ENCODE results near the gene TYR. TPM values are rescaled to one million over a fixed set of nuclear protein-coding genes. Genes with fewer than 3 reads are reported as not detected.

The TYR gene
- total RNA-seq, 1 experiment from 2014 or later, result not detected

DNA sequence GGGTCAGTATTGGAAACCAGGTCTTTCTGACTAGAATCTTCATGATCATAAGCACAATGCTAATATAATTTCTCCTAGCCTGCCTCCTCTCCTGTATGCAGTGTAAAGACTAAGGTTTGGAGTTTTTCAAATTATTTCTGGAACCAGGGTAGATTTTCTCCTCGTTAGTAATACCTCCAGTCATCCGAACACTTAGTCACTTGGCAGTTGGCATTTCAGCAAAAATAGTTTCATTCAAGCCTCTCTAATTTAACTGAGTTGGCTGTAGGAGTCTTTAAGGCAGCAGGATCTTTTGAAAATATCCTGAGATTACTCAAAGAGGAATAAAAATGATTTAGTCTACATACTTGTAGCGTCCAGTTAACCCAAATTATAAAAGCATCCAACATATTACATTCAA is 6.3 kb downstream of the TYR start:
- Histone ChIP-seq H4K5ac (ENCODE audit: insufficient read length, low read depth, low read length) (no peak overlapping the region), H3K14ac (ENCODE audit: insufficient read depth, low read length) (no peak overlapping the region), H4K20me1 (ENCODE audit: control insufficient read depth, insufficient read depth, insufficient read length) (no peaks in the 10 kb centered on the region), H3K4ac (ENCODE audit: low read depth, low read length) (no peak overlapping the region), H3K27ac (ENCODE audit: insufficient read length, low read depth, low read length) (no peak overlapping the region), H3K79me1 (ENCODE audit: insufficient read depth, low read depth, low read length, poor library complexity, severe bottlenecking) (no peaks in the 10 kb centered on the region), H3K56ac (ENCODE audit: insufficient read length, low read depth, low read length) (no peak overlapping the region), H4K91ac (ENCODE audit: insufficient read length, low read depth, low read length) (no peak overlapping the region), H3T11ph (ENCODE audit: low read length) (no peak overlapping the region), H3K79me2 (ENCODE audit: insufficient read depth, low read length) (no peaks in the 10 kb centered on the region), H3K23ac (ENCODE audit: insufficient read length, low read depth, low read length) (no peak overlapping the region), H3K9me3 (ENCODE audit: control insufficient read depth, low read depth, low read length) (no peaks in the 10 kb centered on the region), H4K8ac (replicated peaks; ENCODE audit: insufficient read length, low read depth, low read length) (no peak overlapping the region), H2BK20ac (ENCODE audit: low read depth, low read length, poor library complexity, severe bottlenecking) (no peak overlapping the region), H2AK5ac (ENCODE audit: insufficient read length, low read length) (no peak overlapping the region), H3K27me3 (ENCODE audit: insufficient read depth, low read length) (no peaks in the 10 kb centered on the region), H2BK5ac (ENCODE audit: insufficient read length, low read length) (no peak overlapping the region), H3K18ac (ENCODE audit: insufficient read length, low read depth, low read length) (no peak overlapping the region), H2BK15ac (ENCODE audit: low read depth, low read length) (no peak overlapping the region), H3K23me2 (ENCODE audit: insufficient read length, low read depth, low read length, poor library complexity, severe bottlenecking) (no peaks in the 10 kb centered on the region), H3K4me2 (ENCODE audit: insufficient read depth, insufficient read length, low read length) (no peak overlapping the region), H2BK12ac (ENCODE audit: insufficient read length, low read depth, low read length) (no peak overlapping the region), H3K4me1 (ENCODE audit: insufficient read depth, low read length) (no peaks in the 10 kb centered on the region), H2BK120ac (ENCODE audit: low read depth, low read length, poor library complexity, severe bottlenecking) (no peak overlapping the region), H2AFZ (ENCODE audit: low read length) (no peak overlapping the region), H3K9ac (ENCODE audit: extremely low read depth, insufficient read length, low read length) (no peak overlapping the region)
- no peak overlapping the region for H3K27ac Mint-ChIP-seq
- H3K4me3 Mint-ChIP-seq, result no peak overlapping the region
- TF ChIP-seq, protein P1, sequence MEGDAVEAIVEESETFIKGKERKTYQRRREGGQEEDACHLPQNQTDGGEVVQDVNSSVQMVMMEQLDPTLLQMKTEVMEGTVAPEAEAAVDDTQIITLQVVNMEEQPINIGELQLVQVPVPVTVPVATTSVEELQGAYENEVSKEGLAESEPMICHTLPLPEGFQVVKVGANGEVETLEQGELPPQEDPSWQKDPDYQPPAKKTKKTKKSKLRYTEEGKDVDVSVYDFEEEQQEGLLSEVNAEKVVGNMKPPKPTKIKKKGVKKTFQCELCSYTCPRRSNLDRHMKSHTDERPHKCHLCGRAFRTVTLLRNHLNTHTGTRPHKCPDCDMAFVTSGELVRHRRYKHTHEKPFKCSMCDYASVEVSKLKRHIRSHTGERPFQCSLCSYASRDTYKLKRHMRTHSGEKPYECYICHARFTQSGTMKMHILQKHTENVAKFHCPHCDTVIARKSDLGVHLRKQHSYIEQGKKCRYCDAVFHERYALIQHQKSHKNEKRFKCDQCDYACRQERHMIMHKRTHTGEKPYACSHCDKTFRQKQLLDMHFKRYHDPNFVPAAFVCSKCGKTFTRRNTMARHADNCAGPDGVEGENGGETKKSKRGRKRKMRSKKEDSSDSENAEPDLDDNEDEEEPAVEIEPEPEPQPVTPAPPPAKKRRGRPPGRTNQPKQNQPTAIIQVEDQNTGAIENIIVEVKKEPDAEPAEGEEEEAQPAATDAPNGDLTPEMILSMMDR (conservative IDR thresholded peaks at IDR 0.05), result no peak
- no CpG with 5 or more reads among the region's 3 CpGs for WGBS (ENCODE audit: extremely low coverage, insufficient read length, low lambda C conversion rate)
- H3K27me3 Mint-ChIP-seq (ENCODE audit: low read depth), result no peaks in the 10 kb centered on the region
- no peaks in the 10 kb centered on the region for H3K9me3 Mint-ChIP-seq
- peaks cover 10 to 11% of the 10 kb centered on the region in 2 experiments for H3K4me1 Mint-ChIP-seq
- no peak for DNase-seq
- H3K36me3 Mint-ChIP-seq (ENCODE audit: insufficient read depth in 1 of 3, low read depth in 3 of 3), result no peaks in the 10 kb centered on the region
